Measurements from ENCODE around the gene COG5. TPM values are rescaled to one million over a fixed set of nuclear protein-coding genes. Genes with fewer than 3 reads are reported as not detected.

The COG5 gene
- total and polyA plus RNA-seq, 4 donors: 4.1 to 27.1 (median 8.4) TPM

GRCh38 chr7:107167483-107168232 is 396.1 kb downstream of the COG5 start:
- no peaks in the 10 kb centered on the region for H3K9me3 ChIP-seq (ENCODE audit: control insufficient read depth in 4 of 4, low read length in 3 of 4)
- H3K27ac ChIP-seq (ENCODE audit: low read depth in 1 of 2, low read length in 2 of 2): peak overlapping the region; percentile 95 to 98
- TF ChIP-seq JUND (IDR thresholded peaks at IDR 0.05) (peak; percentile 58 to 74), ATF3 (IDR thresholded peaks at IDR 0.05) (no peak), YY1 (IDR thresholded peaks at IDR 0.05) (peak; percentile 96), RAD21 (IDR thresholded peaks at IDR 0.05) (peak; percentile 28 to 30), EGR1 (IDR thresholded peaks at IDR 0.05; ENCODE audit: low read depth in 2 of 2) (peak; percentile 89 to 97), TAF1 (conservative IDR thresholded peaks at IDR 0.05) (peak; percentile 37), REST (IDR thresholded peaks at IDR 0.05) (peak; percentile 25), GABPA (IDR thresholded peaks at IDR 0.05 in 1 of 2, conservative IDR thresholded peaks at IDR 0.05 in 1 of 2) (no peak), HNF4A (conservative IDR thresholded peaks at IDR 0.05) (no peak), FOXA1 (IDR thresholded peaks at IDR 0.05) (no peak), CTCF (IDR thresholded peaks at IDR 0.05; ENCODE audit: low read depth, low read length, missing input control) (peak; percentile 27), RXRA (IDR thresholded peaks at IDR 0.05) (no peak), NR2F2 (IDR thresholded peaks at IDR 0.05) (no peak), ZBTB33 (IDR thresholded peaks at IDR 0.05) (no peak), MAX (IDR thresholded peaks at IDR 0.05) (no peak), HNF4G (IDR thresholded peaks at IDR 0.05) (no peak), SP1 (IDR thresholded peaks at IDR 0.05) (no peak), FOXA2 (IDR thresholded peaks at IDR 0.05) (no peak)
- H3K4me3 ChIP-seq (ENCODE audit: low read depth in 1 of 3, low read length in 3 of 3): peak overlapping the region; percentile 43 to 62 (median 57)
- H3K9ac ChIP-seq (ENCODE audit: low read depth in 1 of 2, low read length in 2 of 2): peak overlapping the region; percentile 58 to 98
- no peaks in the 10 kb centered on the region for H3K27me3 ChIP-seq (ENCODE audit: control insufficient read depth in 4 of 4, insufficient read depth in 4 of 4, low read length in 3 of 4)
- peaks cover 5 to 16% (median 10%) of the 10 kb centered on the region in 4 donors for H3K4me1 ChIP-seq (ENCODE audit: control insufficient read depth in 4 of 4, insufficient read depth in 4 of 4, low read length in 3 of 4)
- peaks cover 0 to 2% (median 0%) of the 10 kb centered on the region in 4 donors for H3K36me3 ChIP-seq (ENCODE audit: control insufficient read depth in 4 of 4, insufficient read depth in 3 of 4, low read depth in 1 of 4, low read length in 3 of 4)
- WGBS: under 1% methylated on average over 15 of the region's 15 CpGs
- no peak for DNase-seq (ENCODE audit: low spot score)
